HG03108 (cell line): ENCODE data around the gene METRN.

Source experiments
- ATAC-seq: cut with Tn5 transposase; IDR thresholded peaks from one replicate; pipeline ENCODE4 v1.9.1; 2021; ENCODE audit warnings: moderate library complexity; ENCODE audit not compliant: unreplicated experiment

Gene METRN

DNA sequence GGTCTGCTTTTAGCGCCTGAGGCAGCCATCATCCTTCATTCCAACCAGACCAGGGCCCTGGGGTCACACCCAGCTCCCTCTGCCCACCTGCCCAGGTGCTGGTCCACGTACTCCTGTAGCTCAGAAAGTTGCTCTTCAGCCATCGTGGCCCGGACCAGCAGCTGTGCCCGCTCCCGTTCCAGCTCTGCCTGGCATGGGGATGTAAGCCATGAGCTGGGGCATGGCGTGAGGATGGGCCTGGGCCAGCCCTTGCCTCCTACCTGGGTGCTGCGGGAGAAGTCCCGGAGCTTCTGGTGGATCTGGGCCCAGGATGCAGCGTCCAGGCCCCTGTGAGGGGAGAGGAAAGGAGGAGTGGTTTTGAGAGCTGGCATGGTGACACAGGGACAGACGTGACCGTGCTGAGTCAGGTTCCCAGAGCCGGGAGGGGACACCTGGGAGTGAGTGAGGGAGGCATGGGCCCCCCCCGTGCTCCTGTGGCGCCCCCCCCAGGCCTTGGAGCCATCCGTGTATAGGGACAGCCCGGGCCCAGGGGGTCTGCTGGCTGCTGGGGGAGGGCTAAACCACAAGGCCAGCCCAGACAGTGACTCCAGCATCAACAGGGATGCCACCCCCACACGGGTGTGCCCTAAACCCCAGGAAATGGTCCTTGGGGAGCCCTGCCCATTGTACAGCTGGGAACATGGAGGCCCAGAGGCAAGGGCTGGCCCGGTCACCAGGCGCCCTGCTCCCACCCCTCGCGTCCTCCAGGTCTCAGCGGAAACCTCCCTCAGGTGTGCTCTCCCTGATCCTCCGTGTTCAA, 8.1 kb downstream of the METRN start:
- no peak for ATAC-seq

DNA sequence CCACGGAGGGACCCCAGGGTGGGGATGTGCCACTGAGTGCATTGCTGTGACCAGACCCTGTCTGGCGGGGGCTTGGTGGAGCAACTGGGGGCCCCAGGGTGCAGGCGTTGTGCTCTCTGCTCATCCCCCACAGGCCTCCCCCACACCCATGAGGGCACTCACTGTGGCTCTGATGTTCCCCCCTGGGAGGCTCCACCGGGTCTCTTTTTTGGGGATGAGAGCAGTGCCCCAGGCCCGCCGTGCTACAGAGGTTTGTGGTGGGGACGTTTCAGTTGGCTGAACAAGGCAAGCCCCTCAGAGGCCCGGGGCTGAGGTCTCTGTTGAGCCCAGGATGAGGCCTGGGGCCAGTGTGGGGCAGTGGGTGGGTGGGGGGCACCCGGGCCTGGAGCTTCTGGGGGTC, 8.8 kb downstream of the METRN start:
- ATAC-seq, result no peak

GRCh38 chr16:724188-725040, 9.5 kb downstream of the METRN start:
- ATAC-seq, result no peak

DNA sequence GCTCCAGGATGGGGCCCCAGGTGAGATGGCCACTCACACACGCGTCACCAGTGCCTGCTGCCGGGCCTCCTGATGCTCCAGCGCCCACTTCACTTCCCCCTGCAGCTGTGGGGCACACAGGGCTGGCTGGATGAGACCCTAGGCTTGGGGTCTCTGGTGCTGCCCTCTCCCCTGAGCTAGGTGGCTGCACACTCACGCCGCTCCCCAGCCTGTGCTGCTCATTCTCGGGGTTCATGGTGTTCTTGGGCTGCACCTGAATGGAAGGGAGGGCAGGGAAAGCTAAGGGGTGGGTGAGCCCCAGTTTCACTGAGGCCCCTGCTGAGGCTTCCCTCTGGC, 10.1 kb downstream of the METRN start:
- no peak for ATAC-seq

DNA sequence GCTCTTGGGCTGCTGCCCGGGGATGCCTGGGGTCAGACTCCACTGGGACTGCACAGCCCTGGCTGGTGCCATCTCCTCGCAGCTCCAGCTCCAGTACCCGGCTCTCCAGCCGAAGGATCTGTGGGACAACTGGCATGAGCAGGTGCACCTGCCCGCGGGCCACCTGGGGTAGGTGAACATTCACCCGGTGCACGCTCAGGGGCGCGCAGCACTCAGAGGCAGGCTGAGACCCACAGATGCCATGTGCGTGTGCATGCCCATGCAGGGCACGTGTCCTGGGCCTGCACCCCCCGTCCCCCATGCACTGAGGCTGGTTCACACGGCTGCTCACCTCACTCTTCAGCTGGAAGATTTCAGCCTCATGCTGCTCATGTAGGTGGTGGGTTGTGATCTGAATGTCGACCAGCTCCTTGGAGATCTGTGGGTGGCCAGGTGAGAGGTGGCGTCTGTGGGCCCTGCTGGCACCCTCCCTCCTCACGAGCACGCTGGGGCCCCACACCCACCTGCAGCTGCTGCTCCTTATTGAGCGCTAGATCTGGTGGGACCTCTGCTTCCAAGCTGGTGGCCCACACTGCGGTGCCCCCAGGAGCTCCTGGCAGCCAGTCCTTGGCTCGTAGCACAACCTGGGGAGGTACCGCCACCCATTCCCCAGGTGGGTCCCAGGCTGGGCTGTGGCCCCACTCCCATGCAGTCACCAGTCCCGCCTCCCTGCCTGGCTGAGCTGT, 10.7 kb downstream of the METRN start:
- no peak for ATAC-seq

GRCh38 chr16:726188-726437, 11.2 kb downstream of the METRN start:
- ATAC-seq, result no peak

DNA sequence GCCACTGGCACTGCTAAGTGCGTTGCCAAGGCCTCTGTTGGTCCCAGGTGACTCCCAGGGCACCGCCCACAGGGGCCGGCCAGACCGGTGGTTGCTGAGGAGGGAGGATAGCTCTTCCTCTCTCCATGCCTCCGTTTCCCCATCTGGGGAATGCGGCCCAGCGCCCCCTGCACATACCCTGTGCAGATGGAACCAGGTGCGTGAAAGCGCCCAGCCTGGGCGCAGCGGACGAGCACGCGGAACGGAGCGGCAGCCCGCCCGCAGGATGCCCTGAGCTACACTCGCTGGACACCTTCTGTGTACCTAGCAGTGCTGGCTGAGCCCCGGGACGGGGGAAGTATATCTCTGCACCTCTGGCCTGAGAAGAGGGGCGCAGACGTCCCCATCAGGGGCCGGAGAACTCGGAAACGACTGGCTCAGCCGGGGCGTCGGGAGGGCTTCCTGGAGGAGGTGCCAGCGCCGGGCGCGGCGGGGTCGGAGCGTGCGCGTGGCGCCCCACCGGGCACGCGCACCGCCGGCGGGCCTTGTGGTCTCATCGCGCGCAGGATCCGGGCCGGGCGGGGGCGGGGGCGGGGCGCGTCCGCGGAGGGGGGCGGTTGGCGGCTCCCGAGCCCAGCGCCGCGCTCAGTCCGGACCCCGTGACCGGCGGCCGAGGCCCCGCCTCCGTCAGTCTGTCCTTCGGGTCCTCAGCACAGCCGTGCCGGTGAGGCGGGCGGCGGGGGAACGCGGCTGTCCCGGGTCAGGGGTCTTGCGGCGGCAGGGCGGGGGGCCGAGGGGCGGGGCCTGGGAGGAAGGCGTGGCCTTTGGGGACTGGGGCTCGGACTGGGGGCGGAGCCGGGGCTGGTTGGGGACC, 11.7 kb downstream of the METRN start, which contains the start of the genes CCDC78 and HAGHL:
Gene CCDC78, minus strand, starts transcription at position 6 of the 853 bp plus-strand sequence. CDS start 76 bp downstream, outside the sequence.
Gene HAGHL, plus strand, starts transcription at position 669 of the 853 bp plus-strand sequence. CDS start 404 bp downstream, outside the sequence.
- ATAC-seq, result no peak

- ATAC-seq, result no peak
These were observed 12.5 kb downstream of the METRN start for GRCh38 chr16:727291-727977.

DNA sequence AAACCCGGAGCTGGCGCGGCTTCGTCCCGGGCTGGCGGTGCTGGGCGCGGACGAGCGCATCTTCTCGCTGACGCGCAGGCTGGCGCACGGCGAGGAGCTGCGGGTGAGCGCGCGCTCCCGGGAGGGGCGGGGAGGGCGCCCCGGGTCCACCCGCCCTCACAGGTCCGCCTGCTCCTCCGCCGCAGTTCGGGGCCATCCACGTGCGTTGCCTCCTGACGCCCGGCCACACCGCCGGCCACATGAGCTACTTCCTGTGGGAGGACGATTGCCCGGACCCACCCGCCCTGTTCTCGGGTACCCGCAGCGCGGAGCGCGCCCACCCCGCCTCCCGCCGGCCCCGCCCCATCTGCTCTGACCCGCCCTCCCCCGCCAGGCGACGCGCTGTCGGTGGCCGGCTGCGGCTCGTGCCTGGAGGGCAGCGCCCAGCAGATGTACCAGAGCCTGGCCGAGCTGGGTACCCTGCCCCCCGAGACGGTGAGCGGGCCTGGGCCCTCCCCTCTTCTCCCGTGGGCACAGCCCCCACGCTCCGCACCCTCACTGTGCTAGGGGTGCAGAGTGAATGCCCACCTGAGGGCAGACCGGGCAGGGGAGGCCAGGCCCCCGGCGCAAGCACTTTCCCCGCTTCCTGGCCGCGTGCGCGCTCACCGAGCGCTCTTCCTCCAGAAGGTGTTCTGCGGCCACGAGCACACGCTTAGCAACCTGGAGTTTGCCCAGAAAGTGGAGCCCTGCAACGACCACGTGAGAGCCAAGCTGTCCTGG, 13.4 kb downstream of the METRN start:
- peak; percentile 33 for ATAC-seq

- no peak for ATAC-seq
These were observed 14.2 kb downstream of the METRN start for GRCh38 chr16:728890-729744.

DNA sequence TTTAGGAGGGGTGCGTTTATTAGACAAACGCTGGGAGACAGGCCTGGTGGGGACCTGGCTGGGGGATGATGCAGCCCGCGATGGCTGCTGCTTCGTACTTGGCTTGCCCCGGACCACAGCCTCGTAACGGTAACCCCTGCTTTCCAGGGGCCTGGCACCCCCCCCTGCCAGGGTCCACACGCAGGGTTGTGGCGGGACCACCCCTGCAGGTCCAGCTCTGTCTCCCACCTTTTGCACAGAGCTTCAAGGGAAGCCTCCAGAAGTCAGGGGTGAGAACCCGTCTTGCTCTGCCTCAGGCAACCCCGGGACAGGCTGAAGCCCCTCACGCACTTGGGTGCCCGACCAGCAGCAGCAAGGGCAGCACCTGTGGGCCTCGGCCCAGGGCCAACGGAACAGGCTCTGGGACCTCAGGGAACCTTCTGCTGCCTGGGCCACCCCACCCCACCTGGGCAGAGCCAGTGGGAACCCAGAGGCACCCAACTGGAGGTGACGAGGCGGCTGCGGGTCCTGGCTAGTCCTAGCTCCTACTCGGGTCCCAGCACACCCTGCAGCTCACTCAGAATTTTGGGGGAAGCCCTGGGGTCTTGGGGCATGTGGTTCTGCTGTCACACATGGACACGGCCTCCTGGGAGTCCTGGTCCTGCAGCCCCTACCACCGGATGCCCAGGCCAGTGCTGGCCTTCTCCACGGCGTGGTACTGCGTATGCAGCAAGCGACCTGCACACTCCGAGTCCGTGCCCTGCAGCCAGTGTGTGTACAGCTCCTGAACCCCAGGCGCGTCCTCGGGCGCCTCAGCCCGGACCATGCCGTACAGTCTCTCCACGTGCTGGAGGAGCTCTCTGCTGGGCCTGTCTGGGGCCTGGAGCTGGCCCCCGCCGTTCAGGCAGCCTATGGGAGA, 15.1 kb downstream of the METRN start:
- no peak for ATAC-seq

- ATAC-seq, result no peak
These were observed 16.0 kb downstream of the METRN start for GRCh38 chr16:730666-731509.

DNA sequence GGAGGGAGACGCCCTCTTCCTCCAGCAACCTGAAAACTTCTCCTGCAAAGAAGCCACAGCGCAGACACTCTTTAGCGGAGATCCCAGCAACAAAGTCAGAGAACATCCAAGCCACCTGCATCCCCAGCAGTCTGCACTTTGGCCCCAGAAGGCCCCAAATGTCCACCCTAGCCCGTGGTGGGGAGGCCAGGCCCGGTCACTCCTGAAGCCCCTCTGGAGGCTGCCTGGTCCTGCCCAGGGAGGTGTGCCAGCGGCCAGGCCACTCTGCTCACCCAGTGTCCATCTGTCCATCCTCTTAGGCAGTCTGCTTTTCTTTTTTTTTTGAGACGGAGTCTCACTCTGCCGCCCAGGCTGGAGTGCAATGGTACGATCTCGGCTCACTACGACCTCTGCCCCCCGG, 17.4 kb downstream of the METRN start:
- ATAC-seq, result no peak

DNA sequence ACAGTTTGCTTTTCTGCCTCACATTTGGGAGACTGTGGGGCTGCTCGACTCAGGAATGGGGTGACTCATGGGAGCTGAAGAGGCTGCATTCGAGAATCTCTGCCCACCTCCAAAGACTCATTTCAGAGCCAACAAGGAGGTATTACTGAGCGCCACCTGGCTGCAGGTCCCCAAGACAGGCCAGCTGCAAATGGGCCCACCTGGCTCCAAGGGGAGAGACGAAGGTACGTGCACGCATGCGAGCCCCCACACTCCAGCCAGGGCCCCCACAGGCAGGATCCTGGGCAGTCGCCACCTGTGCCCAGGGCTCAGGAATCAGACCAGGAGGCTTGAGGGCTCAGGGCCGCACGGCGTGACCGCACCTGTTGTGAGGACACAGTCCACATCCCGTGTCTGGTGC, 18.0 kb downstream of the METRN start:
- ATAC-seq, result no peak

- no peak for ATAC-seq
These were observed 18.7 kb downstream of the METRN start for GRCh38 chr16:733382-734207.
